Camera-type eye (tissue), 1 donor: ENCODE results near the gene STT3A. TPM values are rescaled to one million over a fixed set of nuclear protein-coding genes. Genes with fewer than 3 reads are reported as not detected.

Experiments
- total RNA-seq: library from RNA; depleted of rRNA; stranded (reverse); fragments of >200 nt; gene quantifications from one replicate; pipeline ENCODE4 v1.2.3, GENCODE V29; 2014

STT3A gene
- 105 TPM for total RNA-seq

GRCh38 chr11:125592305-125593113, at the start of gene STT3A:
Gene STT3A, plus strand, starts transcription at chr11:125592852. Its CDS starts 3,064 bp downstream, at chr11:125595916.

GRCh38 chr11:125568970-125569914, 23.4 kb upstream of the STT3A start, which contains the start of gene EI24:
Gene EI24, plus strand, starts transcription at chr11:125569477. Its CDS starts 3,051 bp downstream, at chr11:125572528.

DNA sequence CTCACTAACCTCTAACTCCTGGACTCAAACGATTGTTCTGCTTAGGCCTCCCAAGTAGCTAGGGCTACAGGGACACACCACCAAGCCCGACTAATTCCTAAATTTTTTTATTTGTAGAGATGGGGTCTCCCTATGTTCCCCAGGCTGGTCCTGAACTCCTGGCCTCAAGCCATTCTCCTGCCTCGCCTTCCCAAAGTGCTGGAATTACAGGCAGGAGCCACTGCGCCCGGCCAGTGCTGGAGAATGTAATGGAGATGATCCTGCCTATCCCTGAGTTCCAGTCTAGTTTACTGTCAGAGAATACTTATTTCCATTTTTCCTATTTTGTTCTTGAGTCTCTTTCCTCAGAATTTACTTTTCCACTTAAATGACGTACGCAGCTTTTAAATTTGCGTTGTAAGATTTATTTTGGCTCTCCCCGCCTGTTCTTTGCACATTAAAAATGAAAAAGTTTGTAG, 32.1 kb downstream of the STT3A start, which contains the start of gene CHEK1:
Gene CHEK1 (plus strand): TSS at position 408 of the 458 bp plus-strand sequence. CDS start 1,606 bp downstream, outside the sequence.

Other genes starting within 250 kb of the STT3A start
- 60.7 TPM for gene FEZ1, start 96.6 kb upstream of the STT3A start, total RNA-seq
- 58.7 TPM for gene EI24, start 23.4 kb upstream of the STT3A start, total RNA-seq
- gene CHEK1, start 32.3 kb downstream of the STT3A start, total RNA-seq: 13.7 TPM
- gene ACRV1, start 88.0 kb downstream of the STT3A start, total RNA-seq: not detected
- not detected for gene PATE1, start 153.4 kb downstream of the STT3A start, total RNA-seq
- gene PATE2, start 186.0 kb downstream of the STT3A start, total RNA-seq: not detected
- not detected for gene PATE3, start 195.3 kb downstream of the STT3A start, total RNA-seq
- gene PATE4, start 240.5 kb downstream of the STT3A start, total RNA-seq: not detected